Hypothalamus (tissue), 51 donors: Measurements from ENCODE around the gene NRTN.

Experiments used
- DNase-seq, 51 donors: peaks; one replicate each; lab custom pipeline; 2025; lab: John Stamatoyannopoulos, UW

The NRTN gene

DNA sequence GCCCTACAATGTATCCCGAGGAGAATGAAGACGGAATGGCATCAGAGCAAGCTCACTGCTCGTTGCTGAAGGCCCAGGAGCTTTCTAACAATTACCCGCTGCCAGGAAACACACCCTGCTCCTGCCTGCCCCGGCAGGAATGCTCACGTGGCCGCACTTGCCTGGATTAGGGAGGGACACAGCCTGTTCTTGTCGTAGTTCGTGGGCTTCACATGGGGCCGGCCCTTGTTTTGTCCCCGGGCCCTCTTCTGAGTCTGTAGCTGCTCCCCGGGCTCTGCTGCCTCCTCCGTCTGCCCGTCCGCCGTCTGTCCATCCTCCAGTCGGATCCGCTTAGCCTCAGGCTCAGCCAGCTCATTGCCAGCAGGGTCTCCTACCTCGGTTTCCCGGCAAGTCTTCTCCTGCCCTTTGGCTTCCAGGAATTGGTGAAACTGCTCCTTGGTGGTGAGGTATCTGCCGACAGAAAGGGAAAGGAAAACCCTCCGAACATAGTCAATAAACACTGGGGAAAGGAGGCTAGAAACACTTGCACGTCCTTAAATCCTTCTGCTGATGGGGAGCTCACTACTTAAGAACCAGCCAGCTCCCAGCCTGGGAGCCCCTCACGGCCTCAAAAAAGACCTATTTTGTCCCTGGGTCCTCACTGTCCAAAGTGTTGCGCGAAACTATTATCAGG lies 14.8 kb upstream of the NRTN start:
- DNase-seq: no peak

DNA sequence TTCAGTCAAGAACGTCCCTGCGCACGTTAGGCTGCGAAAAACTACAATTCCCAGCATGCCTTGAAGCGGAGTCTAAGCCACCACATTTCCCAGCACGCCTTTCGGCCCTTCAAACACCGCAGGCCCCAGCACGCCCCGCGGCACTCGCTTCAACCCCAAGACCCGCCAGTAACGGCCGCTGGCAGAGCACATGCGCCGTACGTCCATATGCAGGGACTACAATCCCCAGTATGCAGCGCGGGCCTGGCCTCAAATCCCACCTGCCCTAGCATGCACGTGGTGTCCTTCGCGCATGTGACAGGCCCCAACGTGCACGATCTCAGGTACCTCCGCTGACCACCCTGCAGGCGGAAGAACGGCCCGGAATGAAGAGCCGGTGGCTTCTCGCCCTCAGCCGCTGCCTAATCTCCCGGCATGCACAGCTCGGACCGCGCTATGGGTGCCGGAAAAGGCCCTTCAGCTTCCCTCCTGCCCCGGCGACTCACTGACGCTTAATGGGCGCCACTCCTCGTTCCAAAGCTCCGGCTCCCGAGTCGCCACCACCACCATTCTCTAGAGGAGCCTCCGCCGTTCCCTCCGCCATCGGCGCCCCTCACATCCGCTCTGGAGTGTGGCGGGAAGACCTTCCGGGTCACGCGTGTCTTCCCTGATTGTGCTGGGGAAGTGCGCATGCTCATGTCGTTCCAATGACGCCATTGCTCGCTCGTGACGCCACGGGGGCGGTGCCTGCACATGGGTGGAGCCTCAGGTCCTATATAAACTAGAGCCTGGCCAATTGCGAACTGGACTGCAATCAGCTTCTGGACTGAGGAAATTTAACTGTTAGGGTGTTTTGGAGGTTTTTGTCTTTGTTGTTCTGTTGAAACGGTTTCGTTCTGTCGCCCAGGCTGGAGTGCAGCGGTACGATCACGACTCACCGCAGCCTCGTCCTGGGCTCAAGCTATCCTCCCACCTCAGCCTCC lies 14.0 kb upstream of the NRTN start, which contains the start of gene DUS3L:
DUS3L (minus strand) TSS at position 605 of the 962 bp plus-strand sequence; CDS start at position 583, 22 bp downstream.
- peak; percentile 60 to 98 (median 93) for DNase-seq

GRCh38 chr19:5792224-5792623 lies 12.6 kb upstream of the NRTN start:
- DNase-seq: no peak

GRCh38 chr19:5793188-5793587 lies 11.7 kb upstream of the NRTN start:
- no peak for DNase-seq

DNA sequence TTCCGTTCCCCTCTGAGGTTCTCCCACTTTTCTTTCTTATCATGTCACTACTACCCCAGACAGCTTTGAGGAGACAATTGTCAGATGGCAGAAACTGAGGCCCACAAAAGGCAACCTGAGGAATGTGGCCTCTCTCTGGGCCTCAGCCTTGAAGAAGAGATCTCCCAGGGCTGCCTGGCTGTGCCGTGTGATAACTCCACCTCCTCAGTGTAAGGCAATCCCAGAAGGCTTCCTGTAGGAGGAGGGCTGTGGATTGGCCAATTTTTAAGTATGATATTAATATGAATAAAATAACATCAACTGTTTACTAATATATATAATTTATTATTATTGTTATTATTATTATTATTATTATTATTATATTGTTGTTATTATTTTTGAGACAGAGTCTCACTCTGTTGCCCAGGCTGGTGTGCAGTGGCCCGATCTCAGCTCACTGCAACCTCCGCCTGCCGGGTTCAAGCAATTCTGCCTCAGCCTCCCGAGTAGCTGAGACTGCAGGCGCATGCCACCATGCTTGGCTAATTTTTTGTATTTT lies 9.4 kb upstream of the NRTN start:
- no peak for DNase-seq

DNA sequence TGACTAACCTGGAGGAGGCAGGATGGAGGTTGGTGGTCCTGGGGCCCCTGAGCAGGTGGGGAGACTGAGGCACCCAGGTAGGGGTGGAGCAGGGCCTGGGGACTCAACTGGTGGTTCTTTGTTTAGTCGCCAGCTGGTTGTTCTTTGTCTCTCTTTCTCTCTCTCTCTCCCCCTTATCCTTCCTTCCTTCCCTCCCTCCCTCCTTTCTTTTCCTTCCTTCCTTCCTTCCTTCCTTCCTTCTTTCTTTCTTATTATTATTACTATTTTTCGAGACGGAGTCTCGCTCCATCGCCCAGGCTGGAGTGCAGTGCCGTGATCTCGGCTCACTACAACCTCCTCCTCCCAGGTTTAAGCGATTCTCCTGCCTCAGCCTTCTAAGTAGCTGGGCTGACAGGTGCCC lies 6.6 kb upstream of the NRTN start:
- DNase-seq: no peak

DNA sequence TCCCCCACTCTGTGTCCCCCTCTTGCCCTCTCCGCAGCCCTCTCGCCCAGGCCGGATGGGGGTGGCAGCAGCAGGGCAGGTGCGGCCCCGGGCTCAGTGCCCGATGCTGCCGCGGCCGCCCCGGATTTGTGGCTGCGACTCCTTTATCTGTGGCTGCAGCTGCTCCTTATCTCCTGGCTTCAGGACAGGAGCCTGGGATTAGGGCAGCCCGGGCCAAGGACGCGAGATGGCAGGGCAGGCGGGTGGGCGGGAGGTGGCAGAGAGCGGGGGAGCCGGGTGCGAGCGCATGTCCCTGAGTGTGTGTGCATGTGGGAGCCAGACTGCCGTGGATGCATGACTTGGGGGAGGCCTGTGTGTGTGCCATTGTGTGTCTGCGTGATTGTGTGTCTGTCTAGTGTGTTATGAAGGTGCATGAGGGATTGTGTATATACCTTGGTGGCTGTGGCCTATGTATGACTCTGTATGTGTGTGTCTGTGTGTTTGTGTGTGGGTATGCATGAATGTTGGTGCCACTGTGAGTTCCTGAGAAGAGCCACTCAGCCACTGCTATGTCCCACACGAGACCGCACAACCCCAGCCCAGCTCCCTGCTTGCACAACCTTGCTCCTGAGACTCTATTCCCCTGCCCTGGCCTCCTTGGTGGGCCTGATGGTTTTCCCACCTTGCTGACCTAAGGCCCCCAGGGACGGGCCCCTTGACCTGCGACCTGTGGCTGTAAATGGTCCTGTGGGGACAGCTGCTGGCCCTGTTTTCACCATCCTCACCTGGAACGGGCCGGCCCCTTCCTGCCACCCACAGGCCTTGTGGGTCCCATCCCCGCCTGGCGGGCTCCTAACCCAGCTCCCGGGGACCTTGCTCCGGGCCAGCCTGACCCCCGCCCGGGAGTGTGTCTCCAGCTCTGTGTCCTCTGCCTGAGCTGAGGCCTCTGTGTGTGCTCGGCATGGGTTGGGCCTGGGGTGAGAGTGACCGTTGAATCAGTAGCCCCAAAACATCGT lies 5.3 kb upstream of the NRTN start:
- DNase-seq: no peak

DNA sequence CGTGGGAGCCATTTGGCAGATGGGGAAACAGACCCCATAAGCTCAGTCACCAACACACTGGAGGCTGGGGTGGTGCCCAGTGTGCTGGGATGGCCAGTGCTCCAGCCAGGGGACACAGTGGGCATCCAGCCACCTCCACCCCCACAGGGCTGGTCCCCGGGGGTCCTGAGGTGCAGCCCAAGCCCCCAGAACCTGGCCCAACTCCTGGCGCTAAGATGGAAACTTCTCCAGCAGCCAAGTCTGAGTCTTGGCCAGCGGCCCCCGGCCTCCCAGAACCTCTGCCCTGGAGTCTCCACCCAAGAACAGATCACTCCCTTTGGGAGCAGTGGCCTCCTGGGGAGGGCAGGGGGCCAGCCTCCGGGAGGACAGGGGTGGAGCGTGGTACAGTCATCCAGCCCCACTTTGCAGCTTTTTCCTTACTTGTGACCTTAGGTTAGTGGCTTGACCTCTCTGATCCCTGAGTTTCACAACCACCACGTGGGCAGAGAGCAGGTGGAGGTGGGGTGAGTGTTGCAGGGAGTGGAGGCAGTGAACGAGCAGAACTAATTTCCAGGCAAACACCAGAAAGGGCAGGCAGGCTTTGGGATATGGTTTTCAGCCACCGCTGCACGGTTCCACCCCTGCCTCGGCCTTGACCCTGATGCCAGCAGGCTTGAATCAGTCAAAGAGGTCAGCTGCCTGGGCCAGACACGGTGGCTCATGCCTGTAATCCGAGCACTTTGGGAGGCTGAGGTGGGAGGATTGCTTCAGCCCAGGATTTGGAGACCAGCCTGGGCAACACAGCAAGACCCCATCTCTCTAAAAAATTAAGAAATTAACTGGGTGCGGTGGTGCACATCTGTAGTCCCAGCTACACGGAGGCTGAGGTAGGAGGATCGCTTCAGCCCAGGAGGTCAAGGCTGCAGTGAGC lies 4.3 kb upstream of the NRTN start:
- DNase-seq: no peak

GRCh38 chr19:5801796-5802619 lies 2.9 kb upstream of the NRTN start:
- no peak for DNase-seq

DNA sequence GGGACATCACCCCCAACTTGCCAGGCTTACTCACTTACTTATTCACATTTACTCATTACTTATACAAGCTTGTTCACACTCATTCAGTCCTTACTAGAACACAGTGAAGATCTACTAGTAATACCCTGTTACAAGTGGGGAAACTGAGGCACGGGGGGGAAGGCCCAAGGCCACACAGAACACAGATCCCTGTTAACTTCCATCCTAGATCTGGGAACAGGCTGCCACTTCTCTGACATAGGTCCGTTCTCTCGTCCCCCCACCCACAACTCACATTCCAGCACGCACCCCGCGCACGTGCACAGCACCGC lies 1.5 kb upstream of the NRTN start:
- no peak for DNase-seq

DNA sequence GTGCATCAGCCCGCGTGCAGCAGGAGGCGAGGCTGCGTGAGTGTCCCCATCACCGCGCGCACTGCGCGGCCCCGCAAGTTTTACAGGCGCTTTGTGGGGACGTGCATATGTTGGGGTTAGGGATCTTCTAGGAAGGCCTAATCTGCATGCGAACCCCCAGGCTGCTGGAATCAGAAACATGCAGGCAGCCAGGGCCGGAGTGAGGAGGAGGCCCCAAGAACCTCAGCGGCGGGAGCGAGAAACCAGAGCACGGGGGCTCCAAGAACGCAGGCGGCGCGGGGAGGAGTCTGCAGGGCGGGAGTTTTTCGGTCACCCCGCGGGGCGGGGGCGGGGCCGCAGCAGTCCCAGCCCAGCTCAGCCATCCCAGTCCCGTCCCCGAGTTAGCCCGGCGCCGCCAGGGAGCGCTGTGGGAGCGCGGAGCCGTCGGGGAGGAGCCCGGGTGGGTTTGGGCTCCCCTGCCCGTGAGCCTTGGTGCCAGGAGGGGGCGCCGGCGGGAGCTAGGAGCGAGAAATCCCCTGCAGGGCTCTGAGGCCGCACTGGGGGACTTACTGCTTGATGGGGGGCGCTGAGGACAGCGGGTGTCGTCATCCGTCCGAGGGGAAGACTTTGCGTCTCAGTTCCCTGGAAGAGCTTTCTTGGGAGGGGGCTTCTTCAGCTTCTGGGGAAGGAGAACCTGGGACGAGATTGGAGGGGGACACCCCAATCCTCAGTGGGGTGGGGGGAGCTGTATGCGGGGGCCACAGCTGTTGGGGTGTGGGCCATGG lies 933 bp upstream of the NRTN start:
- peak in 35 of 51 donors; percentile 5 to 67 (median 39) for DNase-seq

GRCh38 chr19:5805462-5806132 lies 730 bp downstream of the NRTN start:
- DNase-seq: peak in 8 of 51 donors; percentile 1 to 22 (median 12)

DNA sequence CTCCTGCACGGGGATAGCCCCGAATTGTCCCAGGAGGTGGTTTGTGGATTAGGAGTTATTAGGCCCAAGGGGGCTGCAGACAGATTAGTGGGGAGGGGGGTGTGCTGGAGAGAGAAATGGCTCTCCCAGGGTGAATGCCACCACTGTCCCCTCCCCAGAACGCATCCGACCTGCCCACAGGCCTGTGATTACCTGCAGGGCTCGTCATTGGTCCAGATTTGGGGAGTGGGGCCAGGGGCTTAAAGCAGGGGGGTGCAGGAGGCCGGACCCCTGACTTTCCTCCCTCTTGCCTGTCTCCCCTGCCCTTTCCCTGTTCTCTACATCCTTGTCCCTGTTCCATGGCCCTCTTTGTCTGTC lies 1.2 kb downstream of the NRTN start:
- DNase-seq: no peak

DNA sequence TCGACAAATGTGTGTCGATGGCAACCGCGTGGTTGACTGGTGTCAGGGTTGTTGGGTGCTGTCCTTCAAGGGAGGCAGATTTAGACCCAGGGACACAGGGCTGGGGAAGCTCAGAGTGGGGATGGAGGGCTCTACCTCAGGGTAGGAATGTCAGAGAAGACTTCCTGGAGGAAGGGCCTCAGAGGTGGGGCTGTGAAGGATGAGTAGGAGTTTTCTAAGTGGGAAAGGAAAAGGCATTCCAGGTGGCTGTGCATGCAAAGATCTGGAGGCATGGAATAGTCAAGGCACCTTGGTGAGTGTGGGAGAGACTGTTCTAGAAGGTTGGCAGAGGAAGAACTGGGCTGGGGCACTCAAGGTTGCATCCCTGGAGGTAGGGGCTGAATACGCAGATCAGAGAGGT lies 2.0 kb downstream of the NRTN start:
- DNase-seq: no peak

GRCh38 chr19:5808120-5808816 lies 3.4 kb downstream of the NRTN start:
- DNase-seq: no peak

GRCh38 chr19:5809053-5809452 lies 4.2 kb downstream of the NRTN start:
- DNase-seq: no peak

DNA sequence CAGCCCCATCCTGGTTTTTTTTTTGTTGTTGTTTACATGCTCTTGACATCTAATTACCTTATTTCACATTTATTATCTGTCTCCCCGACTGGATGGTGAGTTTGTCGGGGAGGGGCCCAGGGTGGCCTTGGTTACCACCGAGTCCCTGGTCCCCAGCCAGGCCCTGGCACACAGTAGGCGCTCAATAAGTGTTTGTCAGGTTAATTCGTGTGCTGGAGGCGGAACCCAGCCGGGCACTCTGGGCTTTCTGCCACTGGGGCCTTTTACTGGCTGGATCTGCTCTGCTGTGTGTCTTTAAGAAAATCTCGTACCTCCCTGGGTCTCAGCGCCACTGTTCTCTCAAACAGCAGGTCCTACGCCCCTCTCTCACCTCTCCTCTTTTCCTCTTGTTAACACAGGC lies 4.6 kb downstream of the NRTN start:
- DNase-seq: no peak
